AG04450 (cell line): ENCODE measurements around the gene NINJ1. TPM values are rescaled to one million over a fixed set of nuclear protein-coding genes. Genes with fewer than 3 reads are reported as not detected.

Experiments
- CTCF ChIA-PET: fragments of 300-600, 350-600 bp; formaldehyde crosslinking; extraction: SDS; loops from one replicate; lab custom pipeline; 2022; ENCODE audit warnings: antibody characterized with exemption, inconsistent platforms; lab: Charles Lee
- POLR2A ChIA-PET: fragments of 350-600 bp; formaldehyde crosslinking; extraction: SDS; loops from one replicate; lab custom pipeline; 2021; ENCODE audit warnings: antibody characterized with exemption, inconsistent platforms; lab: Yijun Ruan, JAX
- DNase-seq: peaks from one replicate; pipeline ENCODE4 v3.0.0-alpha.2; 2011; ENCODE audit warnings: low read depth, low spot score
- H3K27ac ChIP-seq: one replicate; pipeline ENCODE4 v1.5.1; 2012; ENCODE audit warnings: low read depth, low read length, control low read depth
- H3K27me3 ChIP-seq: one replicate; pipeline ENCODE4 v1.6.0; 2012; ENCODE audit warnings: low read length; ENCODE audit not compliant: control insufficient read depth, insufficient read depth
- H3K4me3 ChIP-seq: 2 replicates; pipeline ENCODE4 v1.5.1; 2011; ENCODE audit warnings: mild to moderate bottlenecking, low read depth, low read length, control low read depth
- H3K9me3 ChIP-seq: 2 replicates; pipeline ENCODE4 v1.5.1; 2012; ENCODE audit warnings: low read length; ENCODE audit not compliant: control insufficient read depth, insufficient read depth
- CTCF ChIP-seq: IDR thresholded peaks from 2 replicates; pipeline ENCODE4 v1.5.1; 2011; ENCODE audit warnings: low read depth, low read length, control low read depth, inconsistent platforms
- polyA plus RNA-seq: library from polyadenylated mRNA; depleted of rRNA; stranded (reverse); fragments of >200 nt; gene quantifications from 2 replicates; pipeline ENCODE4 v1.2.3, GENCODE V29; 2011

NINJ1 gene
- polyA plus RNA-seq, 1 experiment = 26.8 TPM

- no peak overlapping the region for H3K27ac ChIP-seq
- CTCF ChIA-PET = interaction anchor here (1.1 to 1.6 kb wide), 5 partner anchors 17 to 441 kb away, joined by 3 to 5 read pairs (median 3); no protein-coding TSS in a partner anchor
- POLR2A ChIA-PET = no interaction called here
These were observed 7.8 kb downstream of the NINJ1 start for GRCh38 chr9:93126151-93126781.

GRCh38 chr9:93125331-93125894 is 8.6 kb downstream of the NINJ1 start:
- DNase-seq = no peak
- POLR2A ChIA-PET = no interaction called here

More at GRCh38 chr9:93126151-93126781, 7.8 kb downstream of the NINJ1 start:
- H3K27me3 ChIP-seq = no peaks in the 10 kb centered on the region
- H3K9me3 ChIP-seq = no peaks in the 10 kb centered on the region
- no peak for TF ChIP-seq CTCF
- DNase-seq = no peak
- H3K4me3 ChIP-seq = no peak overlapping the region

GRCh38 chr9:93124793-93125192 is 9.3 kb downstream of the NINJ1 start:
- H3K27me3 ChIP-seq = no peaks in the 10 kb centered on the region
- ChIA-PET CTCF (no interaction called here), POLR2A (no interaction called here)
- no peak overlapping the region for H3K27ac ChIP-seq
- H3K4me3 ChIP-seq = no peak overlapping the region
- no peak for TF ChIP-seq CTCF
- H3K9me3 ChIP-seq = no peaks in the 10 kb centered on the region
- DNase-seq = no peak

More at GRCh38 chr9:93125331-93125894, 8.6 kb downstream of the NINJ1 start:
- H3K9me3 ChIP-seq = no peaks in the 10 kb centered on the region
- CTCF ChIA-PET = interaction anchor here (1.1 to 1.3 kb wide), 3 partner anchors 18 to 441 kb away, joined by 3 read pairs; no protein-coding TSS in a partner anchor
- no peak overlapping the region for H3K27ac ChIP-seq
- no peaks in the 10 kb centered on the region for H3K27me3 ChIP-seq
- no peak for TF ChIP-seq CTCF
- no peak overlapping the region for H3K4me3 ChIP-seq

GRCh38 chr9:93123561-93124283 is 10.3 kb downstream of the NINJ1 start:
- Histone ChIP-seq H3K9me3 (no peaks in the 10 kb centered on the region), H3K27me3 (no peaks in the 10 kb centered on the region), H3K4me3 (no peak overlapping the region), H3K27ac (no peak overlapping the region)
- no peak for TF ChIP-seq CTCF
- ChIA-PET CTCF (no interaction called here), POLR2A (no interaction called here)
- no peak for DNase-seq

- ChIA-PET CTCF (no interaction called here), POLR2A (no interaction called here)
- no peaks in the 10 kb centered on the region for H3K27me3 ChIP-seq
- no peak overlapping the region for H3K27ac ChIP-seq
- DNase-seq = no peak
- no peak for TF ChIP-seq CTCF
- H3K9me3 ChIP-seq = no peaks in the 10 kb centered on the region
- H3K4me3 ChIP-seq = no peak overlapping the region
These were observed 11.3 kb downstream of the NINJ1 start for GRCh38 chr9:93122721-93123221.
